ENCODE results near the gene SLC1A2. TPM values are rescaled to one million over a fixed set of nuclear protein-coding genes. Genes with fewer than 3 reads are reported as not detected.

Gene SLC1A2
- total RNA-seq, 2 donors from 2014 or later: 0.63 to 2.5 TPM

- DNase-seq (ENCODE audit: low spot score): no peak
- Histone ChIP-seq H3K4me1 (no peaks in the 10 kb centered on the region), H3K36me3 (no peaks in the 10 kb centered on the region), H3K9me3 (no peaks in the 10 kb centered on the region), H3K27ac (no peak overlapping the region), H3K27me3 (no peaks in the 10 kb centered on the region), H3K4me3 (no peak overlapping the region)
- TF ChIP-seq, protein P1, sequence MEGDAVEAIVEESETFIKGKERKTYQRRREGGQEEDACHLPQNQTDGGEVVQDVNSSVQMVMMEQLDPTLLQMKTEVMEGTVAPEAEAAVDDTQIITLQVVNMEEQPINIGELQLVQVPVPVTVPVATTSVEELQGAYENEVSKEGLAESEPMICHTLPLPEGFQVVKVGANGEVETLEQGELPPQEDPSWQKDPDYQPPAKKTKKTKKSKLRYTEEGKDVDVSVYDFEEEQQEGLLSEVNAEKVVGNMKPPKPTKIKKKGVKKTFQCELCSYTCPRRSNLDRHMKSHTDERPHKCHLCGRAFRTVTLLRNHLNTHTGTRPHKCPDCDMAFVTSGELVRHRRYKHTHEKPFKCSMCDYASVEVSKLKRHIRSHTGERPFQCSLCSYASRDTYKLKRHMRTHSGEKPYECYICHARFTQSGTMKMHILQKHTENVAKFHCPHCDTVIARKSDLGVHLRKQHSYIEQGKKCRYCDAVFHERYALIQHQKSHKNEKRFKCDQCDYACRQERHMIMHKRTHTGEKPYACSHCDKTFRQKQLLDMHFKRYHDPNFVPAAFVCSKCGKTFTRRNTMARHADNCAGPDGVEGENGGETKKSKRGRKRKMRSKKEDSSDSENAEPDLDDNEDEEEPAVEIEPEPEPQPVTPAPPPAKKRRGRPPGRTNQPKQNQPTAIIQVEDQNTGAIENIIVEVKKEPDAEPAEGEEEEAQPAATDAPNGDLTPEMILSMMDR (IDR thresholded peaks at IDR 0.05): no peak
These were observed 182.0 kb downstream of the SLC1A2 start for GRCh38 chr11:35237351-35237750.

DNA sequence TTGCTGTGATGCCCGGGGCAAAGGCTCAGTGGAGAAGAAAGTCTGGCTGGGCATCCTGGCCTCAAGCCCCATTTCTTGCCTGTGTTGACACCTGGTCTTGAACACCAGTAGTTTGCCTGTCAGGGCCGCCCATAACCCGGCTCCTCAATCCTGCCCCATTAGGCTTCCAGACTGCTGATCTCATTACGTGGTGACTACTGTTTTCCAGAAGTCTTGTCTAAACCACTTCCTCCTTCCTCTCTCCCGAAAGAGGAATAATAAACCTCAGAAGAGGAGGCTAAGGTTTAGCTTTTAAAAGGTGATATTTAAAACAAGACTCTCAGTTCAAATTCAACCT, 182.7 kb downstream of the SLC1A2 start:
- Histone ChIP-seq H3K36me3 (no peaks in the 10 kb centered on the region), H3K9me3 (no peaks in the 10 kb centered on the region), H3K4me1 (no peaks in the 10 kb centered on the region), H3K27ac (no peak overlapping the region), H3K27me3 (no peaks in the 10 kb centered on the region), H3K4me3 (no peak overlapping the region)
- TF ChIP-seq, protein P1 (IDR thresholded peaks at IDR 0.05): no peak
- DNase-seq (ENCODE audit: low spot score): no peak

GRCh38 chr11:35235936-35236666, 183.3 kb downstream of the SLC1A2 start:
- DNase-seq (ENCODE audit: low spot score): no peak
- Histone ChIP-seq H3K36me3 (no peaks in the 10 kb centered on the region), H3K4me3 (no peak overlapping the region), H3K27me3 (no peaks in the 10 kb centered on the region), H3K9me3 (no peaks in the 10 kb centered on the region), H3K4me1 (no peaks in the 10 kb centered on the region), H3K27ac (no peak overlapping the region)
- TF ChIP-seq, protein P1 (IDR thresholded peaks at IDR 0.05): no peak

GRCh38 chr11:35235498-35235897, 183.9 kb downstream of the SLC1A2 start:
- DNase-seq (ENCODE audit: low spot score): no peak
- H3K4me1 ChIP-seq: no peaks in the 10 kb centered on the region
- H3K27me3 ChIP-seq: no peaks in the 10 kb centered on the region
- H3K4me3 ChIP-seq: no peak overlapping the region
- no peaks in the 10 kb centered on the region for H3K36me3 ChIP-seq
- no peaks in the 10 kb centered on the region for H3K9me3 ChIP-seq
- TF ChIP-seq, protein P1 (IDR thresholded peaks at IDR 0.05): no peak
- no peak overlapping the region for H3K27ac ChIP-seq

GRCh38 chr11:35235157-35235468, 184.2 kb downstream of the SLC1A2 start:
- H3K4me1 ChIP-seq: no peaks in the 10 kb centered on the region

More at GRCh38 chr11:35235157-35235468, 184.2 kb downstream of the SLC1A2 start:
- Histone ChIP-seq H3K36me3 (no peaks in the 10 kb centered on the region), H3K9me3 (no peaks in the 10 kb centered on the region), H3K27ac (no peak overlapping the region), H3K4me3 (no peak overlapping the region), H3K27me3 (no peaks in the 10 kb centered on the region)
- TF ChIP-seq, protein P1 (IDR thresholded peaks at IDR 0.05): no peak
- DNase-seq (ENCODE audit: low spot score): no peak
